Sigmoid colon (tissue), 4 donors: ENCODE results near the gene MS4A18.
"Not testable (repeated sequence)": the region's sequence is repeated elsewhere in the genome, so short reads cannot be mapped to it uniquely, and the experiment has no call there.

Experiments used
- POLR2AphosphoS5 ChIP-seq, 4 donors: sonication (generic); formaldehyde crosslinking; IDR thresholded peaks; one replicate each; pipeline ENCODE4 v1.6.1; 2017; ENCODE audit warnings: antibody characterized with exemption in 4 of 4
- TF ChIP-seq, protein P1 (sequence below), 4 experiments: fragments of 450-650 bp in 3 of 4; fragments of 200-600 bp in 1 of 4; IDR thresholded peaks; one replicate each; pipeline ENCODE4 v1.5.1; 2016 to 2019; ENCODE audit warnings: antibody characterized with exemption in 4 of 4, mild to moderate bottlenecking in 3 of 4, moderate library complexity in 2 of 4

DNA sequence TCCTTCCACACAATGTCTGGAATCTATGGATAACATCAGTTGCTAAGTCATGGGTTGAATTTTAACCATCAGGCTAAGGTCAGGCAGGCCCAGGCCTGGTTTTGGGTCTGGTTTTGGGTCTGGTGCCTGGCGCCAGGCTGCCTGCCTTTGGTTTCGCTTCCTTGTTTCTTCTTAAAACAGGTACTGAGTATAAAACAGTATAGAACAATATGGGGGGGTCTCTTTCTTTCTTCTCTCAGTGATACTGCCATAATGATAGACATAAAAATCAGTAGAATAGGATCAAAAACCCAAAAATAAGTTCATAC lies 40.0 kb upstream of the MS4A18 start:
- TF ChIP-seq, protein P1, sequence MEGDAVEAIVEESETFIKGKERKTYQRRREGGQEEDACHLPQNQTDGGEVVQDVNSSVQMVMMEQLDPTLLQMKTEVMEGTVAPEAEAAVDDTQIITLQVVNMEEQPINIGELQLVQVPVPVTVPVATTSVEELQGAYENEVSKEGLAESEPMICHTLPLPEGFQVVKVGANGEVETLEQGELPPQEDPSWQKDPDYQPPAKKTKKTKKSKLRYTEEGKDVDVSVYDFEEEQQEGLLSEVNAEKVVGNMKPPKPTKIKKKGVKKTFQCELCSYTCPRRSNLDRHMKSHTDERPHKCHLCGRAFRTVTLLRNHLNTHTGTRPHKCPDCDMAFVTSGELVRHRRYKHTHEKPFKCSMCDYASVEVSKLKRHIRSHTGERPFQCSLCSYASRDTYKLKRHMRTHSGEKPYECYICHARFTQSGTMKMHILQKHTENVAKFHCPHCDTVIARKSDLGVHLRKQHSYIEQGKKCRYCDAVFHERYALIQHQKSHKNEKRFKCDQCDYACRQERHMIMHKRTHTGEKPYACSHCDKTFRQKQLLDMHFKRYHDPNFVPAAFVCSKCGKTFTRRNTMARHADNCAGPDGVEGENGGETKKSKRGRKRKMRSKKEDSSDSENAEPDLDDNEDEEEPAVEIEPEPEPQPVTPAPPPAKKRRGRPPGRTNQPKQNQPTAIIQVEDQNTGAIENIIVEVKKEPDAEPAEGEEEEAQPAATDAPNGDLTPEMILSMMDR (IDR thresholded peaks at IDR 0.05): not testable (repeated sequence)
- TF ChIP-seq POLR2AphosphoS5 (IDR thresholded peaks at IDR 0.05): not testable (repeated sequence)
